GM21360 (cell line): ENCODE data around the gene TMEM167A.

Experiments used
- ATAC-seq: cut with Tn5 transposase; IDR thresholded peaks from one replicate; pipeline ENCODE4 v1.9.1; 2021; ENCODE audit warnings: mild to moderate bottlenecking, moderate library complexity; ENCODE audit not compliant: unreplicated experiment

The TMEM167A gene

DNA sequence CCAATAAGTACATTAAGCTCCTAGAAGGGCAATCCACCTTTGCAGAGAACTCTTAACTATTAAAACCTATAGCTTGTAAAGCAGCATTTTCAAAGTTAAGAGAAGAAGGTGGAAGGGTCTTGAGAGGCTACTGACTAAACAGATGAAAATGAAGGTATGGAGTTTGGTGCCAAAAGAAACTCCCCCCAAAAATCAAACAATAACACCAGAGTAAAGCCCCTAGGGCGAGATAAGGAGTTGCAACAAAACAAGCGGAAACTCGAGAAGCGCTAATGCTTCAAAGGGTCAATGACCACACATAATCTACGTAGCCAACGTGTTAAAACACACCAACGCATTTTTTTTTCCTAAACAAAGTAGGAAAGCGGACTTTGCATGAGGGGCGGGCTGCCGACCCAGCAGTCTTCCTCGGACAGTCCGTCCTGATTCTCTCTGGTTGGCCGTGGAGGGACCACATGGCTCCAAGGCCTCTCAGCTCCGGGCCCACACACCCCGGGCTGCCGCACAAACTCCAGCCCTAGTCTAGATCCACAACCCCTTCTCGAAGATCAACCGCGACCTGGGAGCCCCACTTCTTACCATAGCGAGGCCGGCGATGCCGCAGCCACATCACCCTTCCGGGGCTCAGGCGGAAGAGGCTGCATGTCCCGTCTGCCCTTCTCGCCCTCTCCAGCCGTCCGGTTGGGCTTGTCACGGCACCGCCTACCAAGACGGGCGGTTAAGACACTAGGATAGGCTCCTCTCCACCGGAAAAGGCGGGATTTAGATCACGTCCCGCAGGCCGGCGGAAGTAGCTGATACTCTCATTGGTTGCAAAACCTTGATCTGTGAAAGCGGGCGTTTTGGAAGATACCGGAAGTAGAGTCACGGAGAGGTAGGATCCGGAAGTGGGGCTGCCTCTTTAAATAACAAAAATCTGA is at the start of gene TMEM167A, which contains the start of gene XRCC4:
TMEM167A (minus strand) TSS at position 653 of the 920 bp plus-strand sequence; CDS start at position 582, 71 bp downstream.
XRCC4 (plus strand) TSS at position 806 of the 920 bp plus-strand sequence. CDS start 27,373 bp downstream, outside the sequence.
- peak; percentile 99 for ATAC-seq

DNA sequence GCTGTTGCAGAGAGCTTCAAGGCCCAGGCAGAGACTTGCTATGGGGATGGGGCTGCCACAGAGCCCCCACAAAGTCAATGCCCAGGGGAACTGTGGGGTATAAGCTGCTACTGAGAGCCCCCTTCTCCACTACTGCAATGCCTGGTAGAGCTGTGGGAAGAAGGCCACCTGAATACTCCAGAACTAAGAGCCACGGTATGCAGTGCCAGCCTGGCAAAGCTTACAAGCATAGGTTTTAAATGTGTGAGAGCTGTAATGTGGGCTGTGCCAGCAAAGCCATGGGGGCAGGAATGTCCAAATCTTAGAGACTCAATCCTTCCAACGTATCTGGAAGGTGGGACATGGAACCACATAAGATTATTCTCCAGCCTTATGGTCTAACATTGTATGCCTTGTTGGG is 49.3 kb upstream of the TMEM167A start:
- ATAC-seq: no peak

DNA sequence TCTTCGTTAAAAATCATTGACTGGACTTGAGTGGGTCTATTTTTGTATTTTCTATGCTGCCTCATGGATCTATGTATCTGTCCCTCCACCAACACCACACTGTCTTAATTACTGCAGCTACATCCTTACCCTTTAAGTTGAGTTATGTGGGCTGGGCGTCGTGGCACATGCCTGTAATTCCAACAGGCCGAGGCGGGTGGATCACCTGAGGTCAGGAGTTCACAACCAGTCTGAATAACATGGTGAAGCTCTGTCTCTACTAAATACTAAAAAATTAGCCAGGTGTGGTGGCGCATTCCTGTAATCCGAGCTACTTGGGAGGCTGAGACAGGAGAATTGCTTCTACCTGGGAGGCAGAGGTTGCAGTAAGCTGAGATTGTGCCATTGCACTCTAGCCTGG is 48.4 kb upstream of the TMEM167A start:
- no peak for ATAC-seq

- no peak for ATAC-seq
Observed at GRCh38 chr5:83124593-83124992, 47.4 kb upstream of the TMEM167A start.

DNA sequence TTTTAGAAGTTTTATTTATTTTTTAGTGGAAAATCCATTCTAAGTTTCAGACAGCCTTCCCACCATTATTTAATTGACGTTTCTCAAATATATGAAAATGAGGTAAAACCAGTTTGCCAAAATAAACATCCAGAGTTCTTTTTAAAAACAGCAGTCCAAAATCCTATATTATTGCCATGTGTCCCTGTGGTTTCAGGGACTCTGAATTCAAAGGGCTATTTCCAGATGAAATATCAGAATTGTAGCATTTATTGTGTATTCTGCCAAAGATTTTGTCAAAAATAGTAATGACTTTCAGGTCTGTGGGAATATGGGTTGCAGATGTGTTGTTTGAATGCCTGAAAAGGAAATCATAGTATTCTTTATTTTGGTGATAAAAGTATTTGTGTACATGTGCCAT is 41.8 kb upstream of the TMEM167A start:
- ATAC-seq: no peak

GRCh38 chr5:83118471-83118870 is 41.3 kb upstream of the TMEM167A start:
- ATAC-seq: no peak

DNA sequence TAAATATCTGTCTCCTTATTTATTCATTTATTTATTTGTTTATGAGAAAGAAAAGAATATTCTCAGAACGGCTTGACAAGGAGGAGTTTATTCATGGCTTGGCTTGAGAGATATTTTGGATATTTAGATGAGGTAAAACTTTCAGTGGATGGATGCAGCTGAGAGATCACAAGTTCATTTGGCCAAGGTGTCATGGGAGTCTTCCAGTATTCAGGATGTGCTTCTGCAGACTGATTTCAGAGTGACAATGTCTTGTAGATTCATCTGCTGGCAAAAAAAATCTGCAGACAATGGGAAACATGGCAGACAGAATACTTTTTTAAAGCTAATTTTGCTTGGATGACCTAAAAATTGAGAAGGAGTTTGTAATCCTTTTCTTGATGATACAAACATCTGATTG is 38.6 kb upstream of the TMEM167A start:
- ATAC-seq: no peak

- no peak for ATAC-seq
Observed at GRCh38 chr5:83109380-83109779, 32.2 kb upstream of the TMEM167A start.

GRCh38 chr5:83107692-83108420 is 30.7 kb upstream of the TMEM167A start:
- ATAC-seq: no peak

DNA sequence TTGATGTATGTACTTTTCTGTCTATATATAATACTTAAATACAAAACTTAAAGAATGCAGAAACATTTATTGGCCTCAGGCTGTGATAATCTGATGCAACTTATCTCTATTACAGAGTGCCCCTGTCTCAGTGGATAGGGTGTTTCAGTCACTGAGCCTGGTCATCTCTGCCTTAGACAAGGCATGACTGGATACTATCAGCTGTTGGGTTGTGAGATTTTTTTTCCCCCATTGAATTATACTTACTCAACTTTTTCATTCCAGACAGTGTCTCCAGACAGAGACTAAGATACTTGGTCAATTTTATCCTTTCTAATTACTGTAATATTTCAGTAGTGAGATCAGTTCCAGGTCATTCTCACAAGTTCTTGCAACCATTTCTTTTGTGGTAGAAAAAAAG is 26.8 kb upstream of the TMEM167A start:
- no peak for ATAC-seq

- ATAC-seq: no peak
Observed at GRCh38 chr5:83102364-83102980, 25.3 kb upstream of the TMEM167A start.

DNA sequence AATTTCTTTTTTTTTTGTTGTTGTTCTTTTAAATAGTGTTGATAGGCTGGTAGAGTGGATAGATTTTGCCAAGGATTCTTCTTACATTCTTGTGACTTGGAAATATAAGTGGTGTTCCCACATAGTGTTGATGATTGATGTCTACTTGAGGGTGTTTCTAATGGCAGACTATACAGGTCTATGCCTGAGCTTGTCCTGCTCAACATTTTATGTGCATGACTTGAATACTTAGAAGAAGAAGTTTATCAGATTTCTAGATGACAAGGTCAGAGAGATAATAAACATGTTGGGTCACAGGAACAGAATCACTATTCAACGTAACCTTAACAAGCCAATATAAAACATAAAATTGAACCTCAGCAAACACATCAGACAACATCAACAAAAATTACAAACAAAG is 24.3 kb upstream of the TMEM167A start:
- ATAC-seq: no peak

GRCh38 chr5:83099445-83099844 is 22.3 kb upstream of the TMEM167A start:
- no peak for ATAC-seq

DNA sequence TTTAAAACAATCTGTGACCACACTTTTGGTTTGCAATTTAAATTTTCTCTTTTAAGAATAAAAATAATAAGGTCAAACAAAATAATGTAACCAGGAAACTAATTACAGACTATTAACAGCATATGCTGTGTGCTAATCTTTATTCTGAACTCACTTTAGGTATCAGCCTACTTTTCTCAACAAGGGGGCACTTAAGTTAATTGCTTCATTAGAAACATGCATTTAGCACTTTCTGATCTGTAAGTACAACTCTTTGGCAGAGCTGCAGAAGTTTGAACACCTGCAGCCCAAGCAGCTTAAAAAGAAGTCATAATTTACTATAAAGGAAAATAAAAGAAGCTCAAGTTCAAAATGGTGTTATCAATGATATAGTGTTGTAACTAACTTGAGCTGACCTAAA is 21.8 kb upstream of the TMEM167A start:
- no peak for ATAC-seq

DNA sequence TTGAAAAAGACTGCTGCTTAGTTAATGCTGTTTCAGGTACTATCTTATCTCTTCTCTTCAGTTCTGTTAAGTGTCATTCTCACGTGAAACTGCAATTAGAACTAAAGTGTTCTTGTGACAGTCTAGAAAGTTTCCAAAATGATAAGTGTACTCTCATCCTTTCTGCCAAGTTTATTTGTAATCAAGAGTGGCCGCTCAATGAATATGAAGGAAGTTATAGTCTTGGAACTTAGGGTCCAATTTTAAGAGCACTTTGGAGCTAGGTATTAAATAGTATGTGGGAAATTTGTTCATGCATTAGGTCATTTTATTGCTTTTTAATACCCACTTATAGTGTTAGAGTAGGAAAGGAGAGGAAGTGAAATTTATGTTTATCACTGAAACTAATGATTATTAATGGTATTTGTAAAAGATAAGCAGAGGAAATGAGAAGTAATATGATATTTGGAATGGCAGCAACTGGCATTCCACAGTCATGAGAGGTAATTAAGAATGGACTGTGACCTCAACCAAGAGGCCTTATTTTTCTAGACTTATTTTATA is 20.6 kb upstream of the TMEM167A start:
- ATAC-seq: no peak

DNA sequence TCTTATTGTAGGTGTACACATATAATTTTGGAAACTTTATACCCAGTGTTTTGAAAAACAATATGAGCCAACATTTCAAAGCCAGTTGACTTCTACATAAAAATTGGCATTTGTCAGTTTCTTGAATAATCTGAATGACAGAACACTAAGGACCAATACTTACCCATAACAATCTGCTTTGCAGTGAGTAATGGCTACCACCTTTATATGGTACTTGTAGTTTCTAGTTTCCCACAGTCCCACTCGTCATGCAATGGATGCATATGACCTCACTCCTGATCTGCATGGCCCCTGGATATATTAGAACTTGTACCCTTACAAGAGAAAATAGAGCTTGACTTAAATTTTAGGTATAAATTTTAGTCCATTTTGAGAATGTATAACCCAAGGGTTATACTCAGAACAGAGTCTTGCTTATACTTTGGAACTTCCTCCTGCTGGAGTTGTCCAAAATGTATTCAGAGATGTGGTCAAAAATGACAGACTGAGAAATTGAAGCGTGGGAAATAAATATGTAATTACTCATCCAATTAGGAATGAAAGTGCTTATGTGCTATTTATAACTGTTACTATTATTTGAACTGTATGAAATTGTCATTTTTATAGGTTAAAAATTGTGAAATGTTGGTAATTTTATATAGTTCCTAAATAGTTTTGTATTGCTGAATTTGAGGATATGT is 19.6 kb upstream of the TMEM167A start:
- ATAC-seq: no peak

GRCh38 chr5:83095957-83096539 is 18.9 kb upstream of the TMEM167A start:
- ATAC-seq: no peak

- no peak for ATAC-seq
Observed at GRCh38 chr5:83095163-83095956, 18.2 kb upstream of the TMEM167A start.

- ATAC-seq: no peak
Observed at GRCh38 chr5:83093692-83094091, 16.5 kb upstream of the TMEM167A start.
